Fibroblast of peridontal ligament (primary cell): ENCODE data around the gene TBCD.
"Not testable (repeated sequence)": the region's sequence is repeated elsewhere in the genome, so short reads cannot be mapped to it uniquely, and the experiment has no call there.

ENCODE experiments used
- DNase-seq: peaks from one replicate; pipeline ENCODE4 v3.0.0-alpha.2; 2010; ENCODE audit errors: extremely low read depth

Gene TBCD

GRCh38 chr17:82729479-82730260 is 22.2 kb upstream of the TBCD start:
- no peak for DNase-seq

GRCh38 chr17:82732118-82732743 is 19.6 kb upstream of the TBCD start:
- DNase-seq = no peak

- DNase-seq = peak; percentile 71
These were observed 16.6 kb upstream of the TBCD start, which contains the start of gene FN3K for GRCh38 chr17:82734987-82735866. Gene FN3K, plus strand, starts transcription at chr17:82735615. Its CDS starts 22 bp downstream, at chr17:82735637.

- DNase-seq = no peak
These were observed 15.2 kb upstream of the TBCD start for GRCh38 chr17:82736511-82737185.

GRCh38 chr17:82737967-82738877 is 13.6 kb upstream of the TBCD start:
- no peak for DNase-seq

- DNase-seq = no peak
These were observed 10.7 kb upstream of the TBCD start for GRCh38 chr17:82740906-82741759.

- no peak for DNase-seq
These were observed 8.3 kb upstream of the TBCD start for GRCh38 chr17:82743344-82744219.

- not testable (repeated sequence) for DNase-seq
These were observed 7.1 kb upstream of the TBCD start for GRCh38 chr17:82744736-82745135.

- DNase-seq = no peak
These were observed 6.3 kb upstream of the TBCD start for GRCh38 chr17:82745524-82745923.

GRCh38 chr17:82748756-82749155 is 3.1 kb upstream of the TBCD start:
- DNase-seq = no peak

- no peak for DNase-seq
These were observed 1.5 kb upstream of the TBCD start for GRCh38 chr17:82750241-82750908.

GRCh38 chr17:82751171-82751570 is 694 bp upstream of the TBCD start:
- no peak for DNase-seq

- no peak for DNase-seq
These were observed 721 bp downstream of the TBCD start for GRCh38 chr17:82752371-82753200.

- no peak for DNase-seq
These were observed 1.3 kb downstream of the TBCD start for GRCh38 chr17:82753201-82753464.

- no peak for DNase-seq
These were observed 2.7 kb downstream of the TBCD start for GRCh38 chr17:82754297-82755208.

- DNase-seq = no peak
These were observed 4.3 kb downstream of the TBCD start for GRCh38 chr17:82756166-82756565.
